D721Med (cell line): ENCODE measurements around the gene TMEM132E.

ENCODE experiments used
- DNase-seq: peaks from one replicate; pipeline ENCODE4 v3.0.0; 2011; ENCODE audit warnings: low spot score; ENCODE audit not compliant: insufficient read length
- FAIRE-seq: peaks from 2 replicates; lab custom pipeline; 2011; peaks lifted over from hg19 to GRCh38; lab: Jason Lieb, UNC
- CTCF ChIP-seq: IDR thresholded peaks from 2 replicates; pipeline ENCODE4 v1.5.1; 2012; ENCODE audit warnings: mild to moderate bottlenecking, control low read depth; ENCODE audit not compliant: insufficient read depth; ENCODE audit errors: missing control alignments

The TMEM132E gene

GRCh38 chr17:34569591-34569990 is 9.8 kb upstream of the TMEM132E start:
- TF ChIP-seq CTCF = no peak
- FAIRE-seq (no peak), DNase-seq (no peak)

GRCh38 chr17:34570506-34570905 is 8.9 kb upstream of the TMEM132E start:
- TF ChIP-seq CTCF = no peak
- no peak for DNase-seq

GRCh38 chr17:34571428-34572130 is 7.8 kb upstream of the TMEM132E start:
- no peak for TF ChIP-seq CTCF
- DNase-seq (no peak), FAIRE-seq (no peak)

More at GRCh38 chr17:34570506-34570905, 8.9 kb upstream of the TMEM132E start:
- no peak for FAIRE-seq

- DNase-seq (no peak), FAIRE-seq (no peak)
- no peak for TF ChIP-seq CTCF
Measured at GRCh38 chr17:34572483-34572882, 6.9 kb upstream of the TMEM132E start.

GRCh38 chr17:34575182-34575581 is 4.2 kb upstream of the TMEM132E start:
- DNase-seq = no peak
- no peak for TF ChIP-seq CTCF
- no peak for FAIRE-seq

GRCh38 chr17:34578016-34578415 is 1.4 kb upstream of the TMEM132E start:
- no peak for DNase-seq
- no peak for TF ChIP-seq CTCF
- no peak for FAIRE-seq

GRCh38 chr17:34578656-34579016 is 746 bp upstream of the TMEM132E start:
- no peak for TF ChIP-seq CTCF
- DNase-seq (no peak), FAIRE-seq (no peak)
